HepG2 (cell line): ENCODE results near the gene EPM2AIP1. TPM values are rescaled to one million over a fixed set of nuclear protein-coding genes. Genes with fewer than 3 reads are reported as not detected.

ENCODE experiments used
- ATAC-seq: fragments of 200-7000 bp; cut with Tn5 transposase; 3 replicates; pipeline ENCODE4 v1.9.1; 2020; ENCODE audit warnings: mild to moderate bottlenecking, moderate library complexity
- BruUV-seq: library from RNA; stranded (reverse); fragments of 400-500 nt; replicated peaks from 2 replicates; lab custom pipeline; 2021; lab: Mats Ljungman, UMichigan
- CTCF ChIA-PET: fragments of 300-600 bp; formaldehyde crosslinking; extraction: SDS; loops from one replicate; lab custom pipeline; 2021; ENCODE audit warnings: low total read pairs, inconsistent platforms, low intra/inter-chr PET ratio; lab: Yijun Ruan, JAX
- POLR2A ChIA-PET: fragments of 350-600 bp; sonication (Branson Sonifier 250); formaldehyde crosslinking; loops from one replicate; lab custom pipeline; 2020; ENCODE audit warnings: antibody characterized with exemption, inconsistent platforms; lab: Yijun Ruan, JAX
- DNase-seq: peaks from one replicate; pipeline ENCODE4 v3.0.0-alpha.2; 2015; ENCODE audit warnings: low spot score
- FAIRE-seq: peaks from 3 replicates; lab custom pipeline; 2011; peaks lifted over from hg19 to GRCh38; lab: Jason Lieb, UNC
- H2AFZ ChIP-seq: one replicate; pipeline ENCODE4 v1.6.1; 2011; ENCODE audit warnings: low read length, inconsistent platforms
- H3K27ac ChIP-seq: fragments of 300-600 bp; 3 replicates; pipeline ENCODE4 v1.8.0; 2011; ENCODE audit warnings: mixed run types, mild to moderate bottlenecking, mixed read lengths, low read length, inconsistent platforms; ENCODE audit not compliant: insufficient read depth; ENCODE audit errors: extremely low read length
- H3K27me3 ChIP-seq, 2 experiments: fragments of 200-600 bp in 1 of 2; 2 replicates in 1 of 2; 3 replicates in 1 of 2; pipeline versions ENCODE4 v1.6.0 to v1.8.0; 2011; ENCODE audit warnings: low read length in 2 of 2, mild to moderate bottlenecking in 2 of 2, moderate library complexity in 2 of 2, inconsistent platforms in 1 of 2; ENCODE audit not compliant: insufficient read depth in 2 of 2, control insufficient read depth in 1 of 2
- H3K36me3 ChIP-seq, 2 experiments: fragments of 200-600 bp in 1 of 2; replicated peaks in 1 of 2; 2 replicates in 1 of 2; 3 replicates in 1 of 2; pipeline versions ENCODE4 v1.5.1 to v1.8.0; 2011; ENCODE audit warnings: low read length in 2 of 2, inconsistent platforms in 1 of 2; ENCODE audit not compliant: insufficient read depth in 2 of 2, control insufficient read depth in 1 of 2
- H3K4me1 ChIP-seq: 2 replicates; pipeline ENCODE4 v1.5.1; 2012; ENCODE audit warnings: low read length, inconsistent platforms; ENCODE audit not compliant: insufficient read depth
- H3K4me2 ChIP-seq: 2 replicates; pipeline ENCODE4 v1.6.0; 2011; ENCODE audit warnings: low read depth, low read length, inconsistent platforms
- H3K4me3 ChIP-seq, 3 experiments: fragments of 200-600 bp in 1 of 3; sonication (generic), shearing (Covaris generic) in 1 of 3; replicated peaks in 1 of 3; 2 replicates each; pipeline ENCODE4 v1.5.1; 2011 to 2016; ENCODE audit warnings: low read length in 3 of 3, inconsistent platforms in 2 of 3, low read depth in 2 of 3, mild to moderate bottlenecking in 2 of 3, control low read depth in 1 of 3, mixed read lengths in 1 of 3; ENCODE audit not compliant: insufficient read depth in 1 of 3
- H3K79me2 ChIP-seq: one replicate; pipeline ENCODE4 v1.6.1; 2011; ENCODE audit warnings: low read length, inconsistent platforms; ENCODE audit not compliant: insufficient read depth
- H3K9ac ChIP-seq: 2 replicates; pipeline ENCODE4 v1.6.0; 2011; ENCODE audit warnings: mild to moderate bottlenecking, low read depth, low read length, inconsistent platforms; ENCODE audit not compliant: insufficient read depth
- H3K9me3 ChIP-seq: 2 replicates; pipeline ENCODE4 v1.5.1; 2012; ENCODE audit warnings: mild to moderate bottlenecking, low read length
- H4K20me1 ChIP-seq: 2 replicates; pipeline ENCODE4 v1.6.0; 2011; ENCODE audit warnings: inconsistent platforms, mild to moderate bottlenecking, low read length, moderate library complexity; ENCODE audit not compliant: insufficient read depth
- FOSL1 ChIP-seq: sonication (generic); formaldehyde crosslinking; IDR thresholded peaks from 2 replicates; pipeline ENCODE4 v1.9.0; 2021; ENCODE audit warnings: missing genetic modification reagents, borderline replicate concordance
- IKZF4 ChIP-seq: sonication (generic); formaldehyde crosslinking; IDR thresholded peaks from 2 replicates; pipeline ENCODE4 v1.5.1; 2020; ENCODE audit warnings: borderline replicate concordance, mild to moderate bottlenecking, low read depth, missing genetic modification reagents; ENCODE audit errors: not compliant biosample characterization
- KIAA2018 ChIP-seq: sonication (generic); formaldehyde crosslinking; IDR thresholded peaks from 2 replicates; pipeline ENCODE4 v1.5.0; 2020; ENCODE audit warnings: mild to moderate bottlenecking, missing genetic modification reagents, borderline replicate concordance
- RARG ChIP-seq: sonication (generic); formaldehyde crosslinking; IDR thresholded peaks from 2 replicates; pipeline ENCODE4 v1.4.0; 2020; ENCODE audit warnings: low read depth, mild to moderate bottlenecking, missing genetic modification reagents
- SP1 ChIP-seq, 2 experiments: fragments of 450-650 bp in 1 of 2; sonication (generic) in 1 of 2; formaldehyde crosslinking in 1 of 2; IDR thresholded peaks; 2 replicates each; pipeline versions ENCODE4 v1.4.0 to v1.6.1; 2016 to 2020; ENCODE audit warnings: missing genetic modification reagents in 1 of 2
- TFDP2 ChIP-seq: sonication (generic); formaldehyde crosslinking; IDR thresholded peaks from 2 replicates; pipeline ENCODE4 v1.4.0; 2020; ENCODE audit warnings: missing genetic modification reagents
- ZNF333 ChIP-seq: sonication (generic); formaldehyde crosslinking; IDR thresholded peaks from 2 replicates; pipeline ENCODE4 v1.4.0; 2020; ENCODE audit warnings: mild to moderate bottlenecking, missing genetic modification reagents, borderline replicate concordance
- ZNF572 ChIP-seq: sonication (generic); formaldehyde crosslinking; IDR thresholded peaks from 2 replicates; pipeline ENCODE4 v1.5.1; 2020; ENCODE audit warnings: mild to moderate bottlenecking, missing genetic modification reagents
- ZNF616 ChIP-seq: sonication (generic); formaldehyde crosslinking; IDR thresholded peaks from 2 replicates; pipeline ENCODE4 v1.5.0; 2020; ENCODE audit warnings: low read depth, mild to moderate bottlenecking, missing genetic modification reagents
- ZNF639 ChIP-seq: conservative IDR thresholded peaks from 2 replicates; pipeline ENCODE4 v1.6.1; 2018; ENCODE audit warnings: missing genetic modification reagents
- ZNF841 ChIP-seq: sonication (generic); formaldehyde crosslinking; IDR thresholded peaks from 2 replicates; pipeline ENCODE4 v1.8.1; 2023; ENCODE audit warnings: missing genetic modification reagents, borderline replicate concordance
- WGBS: methylation state at CpG from one replicate; pipeline ENCODE4 v1.1.6; 2017; ENCODE audit warnings: low lambda C conversion rate; 5-methylcytosine and 5-hydroxymethylcytosine counted together
- in situ Hi-C: cut with HindIII; loops from 2 replicates; pipeline ENCODE4 v1.10.0; 2017; ENCODE audit warnings: low pct_unique_long_range_greater_than_20kb; ENCODE audit not compliant: extremely low pct_ligation_motif_present
- intact Hi-C: fragments of 100-400 bp; cut with micrococcal nuclease; formaldehyde crosslinking; loops from one replicate; pipeline ENCODE4 v1.10.0; 2022; ENCODE audit not compliant: unreplicated experiment
- polyA plus RNA-seq, 8 experiments: library from polyadenylated mRNA; depleted of rRNA in 3 of 8; stranded (reverse) in 7 of 8; unstranded in 1 of 8; fragments of >200 nt; fragmentation: Illumina TruSeq in 4 of 8; extraction: Trizol in 4 of 8; gene quantifications; 2 replicates each; pipeline versions ENCODE4 v1.2.1 to v1.2.3, GENCODE V29; 2011 to 2016; ENCODE audit warnings: low read depth in 4 of 8, missing spikeins in 1 of 8, mixed read lengths in 1 of 8; ENCODE audit not compliant: insufficient read depth in 1 of 8
- total RNA-seq, 5 experiments: library from RNA; depleted of rRNA; stranded (reverse); fragments of >200 nt; fragmentation: Illumina TruSeq; extraction: Trizol; gene quantifications; 2 replicates each; pipeline ENCODE4 v1.2.3, GENCODE V29; 2016; ENCODE audit warnings: low read depth in 1 of 5

EPM2AIP1 gene
- total and polyA plus RNA-seq, 2 of the 13 experiments (the other 11 are each of a cell fraction or from before 2014, with no cell fraction given): 10.7 to 23.0 TPM

GRCh38 chr3:36945333-36945980 is 47.5 kb downstream of the EPM2AIP1 start:
- Histone ChIP-seq H3K4me3 (no peak overlapping the region), H3K36me3 (no peaks in the 10 kb centered on the region), H3K9me3 (peaks cover 17% of the 10 kb centered on the region), H3K4me1 (no peaks in the 10 kb centered on the region), H4K20me1 (no peaks in the 10 kb centered on the region), H3K79me2 (no peaks in the 10 kb centered on the region), H3K27me3 (no peaks in the 10 kb centered on the region; a peak in 1 of 5 replicates), H2AFZ (no peak overlapping the region), H3K9ac (no peak overlapping the region), H3K27ac (no peak overlapping the region), H3K4me2 (no peak overlapping the region)
- ATAC-seq (no peak), FAIRE-seq (no peak), DNase-seq (no peak)
- CTCF ChIA-PET: no interaction called here
- BruUV-seq: no TSS peak
- WGBS: 74% methylated on average over 20 of the region's 28 CpGs
- POLR2A ChIA-PET: no interaction called here
- intact Hi-C loops: no loop called here
- in situ Hi-C loops: no loop called here
- no peak for TF ChIP-seq FOSL1 (CRISPR knock-in tag)
- TF ChIP-seq IKZF4: no peak
- no peak for TF ChIP-seq SP1 (IDR thresholded peaks at IDR 0.05)
- no peak for TF ChIP-seq SP1 (CRISPR knock-in tag; IDR thresholded peaks at IDR 0.05)
- TF ChIP-seq RARG (CRISPR knock-in tag): no peak
- no peak for TF ChIP-seq ZNF616 (CRISPR knock-in tag)
- no peak for TF ChIP-seq TFDP2 (CRISPR knock-in tag)
- TF ChIP-seq ZNF841 (CRISPR knock-in tag): no peak
- TF ChIP-seq ZNF639 (CRISPR knock-in tag): no peak
- TF ChIP-seq ZNF572 (CRISPR knock-in tag): no peak
- no peak for TF ChIP-seq ZNF333 (CRISPR knock-in tag)
- no peak for TF ChIP-seq KIAA2018 (CRISPR knock-in tag)
